HepG2 (cell line): Measurements from ENCODE around the gene IL11RA. TPM values are rescaled to one million over a fixed set of nuclear protein-coding genes. Genes with fewer than 3 reads are reported as not detected.

ENCODE experiments used
- AGO1 ChIP-seq: fragments of 200-400 bp; formaldehyde crosslinking; IDR thresholded peaks from 2 replicates; pipeline ENCODE4 v1.6.1; 2017; ENCODE audit warnings: mild to moderate bottlenecking, low read depth, low read length, moderate library complexity; ENCODE audit not compliant: poor library complexity, severe bottlenecking
- DMAP1 ChIP-seq: IDR thresholded peaks from 2 replicates; pipeline ENCODE4 v1.6.1; 2016
- GATA4 ChIP-seq: sonication (generic); IDR thresholded peaks from 2 replicates; pipeline ENCODE4 v1.6.1; 2016; ENCODE audit warnings: antibody characterized with exemption, low read depth, borderline replicate concordance
- HNRNPLL ChIP-seq: fragments of 200-400 bp; formaldehyde crosslinking; IDR thresholded peaks from 2 replicates; pipeline ENCODE4 v1.6.1; 2017; ENCODE audit warnings: mild to moderate bottlenecking, low read depth, low read length; ENCODE audit not compliant: poor library complexity, severe bottlenecking
- MED13 ChIP-seq: sonication (generic); formaldehyde crosslinking; IDR thresholded peaks from 2 replicates; pipeline ENCODE4 v1.5.0; 2020; ENCODE audit warnings: missing genetic modification reagents
- MZF1 ChIP-seq: sonication (generic); formaldehyde crosslinking; IDR thresholded peaks from 2 replicates; pipeline ENCODE4 v1.8.1; 2023; ENCODE audit warnings: mild to moderate bottlenecking, missing genetic modification reagents, borderline replicate concordance
- NFATC3 ChIP-seq: sonication (generic); formaldehyde crosslinking; IDR thresholded peaks from 2 replicates; pipeline ENCODE4 v1.5.1; 2020; ENCODE audit warnings: mild to moderate bottlenecking, missing genetic modification reagents
- RCOR2 ChIP-seq: IDR thresholded peaks from 2 replicates; pipeline ENCODE4 v1.6.1; 2016; ENCODE audit warnings: missing biosample characterization, missing genetic modification reagents
- SIX4 ChIP-seq: sonication (generic); formaldehyde crosslinking; IDR thresholded peaks from 2 replicates; pipeline ENCODE4 v1.4.0; 2020; ENCODE audit warnings: missing genetic modification reagents
- ZNF501 ChIP-seq: sonication (generic); formaldehyde crosslinking; IDR thresholded peaks from 2 replicates; pipeline ENCODE4 v1.5.1; 2020; ENCODE audit warnings: mild to moderate bottlenecking, moderate library complexity, missing genetic modification reagents
- ZNF562 ChIP-seq: sonication (generic); formaldehyde crosslinking; IDR thresholded peaks from 2 replicates; pipeline ENCODE4 v1.8.0; 2022; ENCODE audit warnings: missing genetic modification reagents, borderline replicate concordance
- polyA plus RNA-seq, 8 experiments: library from polyadenylated mRNA; depleted of rRNA in 3 of 8; stranded (reverse) in 7 of 8; unstranded in 1 of 8; fragments of >200 nt; fragmentation: Illumina TruSeq in 4 of 8; extraction: Trizol in 4 of 8; gene quantifications; 2 replicates each; pipeline versions ENCODE4 v1.2.1 to v1.2.3, GENCODE V29; 2011 to 2016; ENCODE audit warnings: low read depth in 4 of 8, missing spikeins in 1 of 8, mixed read lengths in 1 of 8; ENCODE audit not compliant: insufficient read depth in 1 of 8
- total RNA-seq, 5 experiments: library from RNA; depleted of rRNA; stranded (reverse); fragments of >200 nt; fragmentation: Illumina TruSeq; extraction: Trizol; gene quantifications; 2 replicates each; pipeline ENCODE4 v1.2.3, GENCODE V29; 2016; ENCODE audit warnings: low read depth in 1 of 5
- TF ChIP-seq, protein P1 (sequence below): sonication (generic); formaldehyde crosslinking; IDR thresholded peaks from 2 replicates; pipeline ENCODE4 v1.8.1; 2023; ENCODE audit warnings: mild to moderate bottlenecking, moderate library complexity, missing genetic modification reagents
- TF ChIP-seq, protein P2 (sequence below): sonication (generic); formaldehyde crosslinking; IDR thresholded peaks from 2 replicates; pipeline ENCODE4 v1.4.0; 2020; ENCODE audit warnings: mild to moderate bottlenecking, missing genetic modification reagents
- TF ChIP-seq, protein P3 (sequence below): sonication (generic); formaldehyde crosslinking; IDR thresholded peaks from 2 replicates; pipeline ENCODE4 v1.5.0; 2020; ENCODE audit warnings: missing genetic modification reagents
- TF ChIP-seq, protein P4 (sequence below): sonication (generic); formaldehyde crosslinking; IDR thresholded peaks from 2 replicates; pipeline ENCODE4 v1.4.0; 2020; ENCODE audit warnings: missing genetic modification reagents, mild to moderate bottlenecking, borderline replicate concordance
- TF ChIP-seq, protein P5 (sequence below): sonication (generic); formaldehyde crosslinking; IDR thresholded peaks from 2 replicates; pipeline ENCODE4 v1.4.0; 2020; ENCODE audit warnings: mild to moderate bottlenecking, missing genetic modification reagents

IL11RA gene
- total and polyA plus RNA-seq, 2 of the 13 experiments (the other 11 are each of a cell fraction or from before 2014, with no cell fraction given): 2.0 to 4.2 TPM

DNA sequence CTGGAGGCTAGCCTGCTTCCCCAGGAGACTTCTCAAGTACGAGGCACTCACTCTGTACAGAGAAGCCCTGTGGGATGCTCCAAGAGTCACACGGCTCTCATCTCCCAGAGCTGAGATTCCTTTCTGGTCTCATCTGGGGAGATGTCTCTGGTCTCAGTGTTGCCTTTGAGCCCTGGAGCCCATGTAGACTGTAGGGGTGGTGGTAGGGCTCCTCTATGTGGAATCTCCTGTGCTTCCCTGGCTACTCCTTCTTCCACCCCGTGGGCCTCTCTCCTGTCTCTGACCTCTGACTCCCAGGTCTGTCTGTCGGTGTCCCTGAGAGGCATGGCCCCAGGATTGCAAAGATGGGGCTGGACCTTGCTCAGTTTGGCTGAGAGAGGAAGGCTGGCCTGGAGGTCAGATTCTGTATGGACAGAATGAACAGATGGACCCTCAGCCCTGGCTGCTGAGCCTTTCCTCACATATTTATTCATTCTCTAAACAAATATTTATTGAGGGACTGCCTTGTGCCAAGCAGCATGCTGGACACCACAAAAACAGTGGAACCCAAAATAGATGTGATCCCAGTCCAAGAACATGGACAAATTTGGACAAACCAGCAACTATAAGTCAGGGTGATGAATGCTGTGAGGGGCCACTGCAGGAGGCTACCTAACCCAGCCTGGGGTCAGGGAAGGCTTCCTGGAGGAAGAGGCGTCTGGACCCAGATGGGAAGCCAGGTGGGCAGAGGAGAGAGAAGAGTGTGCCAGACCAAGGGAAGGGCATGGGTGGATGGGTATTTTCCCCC, 36.5 kb downstream of the IL11RA start (continued):
- TF ChIP-seq NFATC3 (CRISPR knock-in tag) (no peak), GATA4 (no peak), DMAP1 (CRISPR knock-in tag) (no peak), ZNF562 (CRISPR knock-in tag) (no peak), ZNF501 (no peak), HNRNPLL (no peak), MED13 (CRISPR knock-in tag) (no peak), SIX4 (no peak), MZF1 (CRISPR knock-in tag) (no peak), RCOR2 (CRISPR knock-in tag) (no peak), AGO1 (no peak)
- TF ChIP-seq, protein P1, sequence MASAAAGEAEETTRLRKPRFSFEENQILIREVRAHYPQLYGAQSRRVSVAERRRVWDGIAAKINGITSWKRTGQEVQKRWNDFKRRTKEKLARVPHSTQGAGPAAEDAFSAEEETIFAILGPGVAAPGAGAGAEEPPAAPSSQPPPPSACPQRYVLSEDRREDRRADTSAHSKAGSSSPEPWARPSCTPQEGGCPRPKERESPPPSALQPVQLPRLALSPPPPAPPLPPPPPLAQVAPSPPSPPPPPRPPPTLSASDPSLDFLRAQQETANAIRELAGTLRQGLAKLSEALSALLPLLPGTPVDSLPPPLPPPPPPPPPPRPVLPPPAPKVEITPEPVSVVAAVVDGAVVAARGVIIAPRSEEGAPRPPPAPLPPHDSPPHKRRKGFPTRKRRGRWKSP: no peak
- TF ChIP-seq, protein P2, sequence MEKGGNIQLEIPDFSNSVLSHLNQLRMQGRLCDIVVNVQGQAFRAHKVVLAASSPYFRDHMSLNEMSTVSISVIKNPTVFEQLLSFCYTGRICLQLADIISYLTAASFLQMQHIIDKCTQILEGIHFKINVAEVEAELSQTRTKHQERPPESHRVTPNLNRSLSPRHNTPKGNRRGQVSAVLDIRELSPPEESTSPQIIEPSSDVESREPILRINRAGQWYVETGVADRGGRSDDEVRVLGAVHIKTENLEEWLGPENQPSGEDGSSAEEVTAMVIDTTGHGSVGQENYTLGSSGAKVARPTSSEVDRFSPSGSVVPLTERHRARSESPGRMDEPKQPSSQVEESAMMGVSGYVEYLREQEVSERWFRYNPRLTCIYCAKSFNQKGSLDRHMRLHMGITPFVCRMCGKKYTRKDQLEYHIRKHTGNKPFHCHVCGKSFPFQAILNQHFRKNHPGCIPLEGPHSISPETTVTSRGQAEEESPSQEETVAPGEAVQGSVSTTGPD (CRISPR knock-in tag): no peak
- TF ChIP-seq, protein P3, sequence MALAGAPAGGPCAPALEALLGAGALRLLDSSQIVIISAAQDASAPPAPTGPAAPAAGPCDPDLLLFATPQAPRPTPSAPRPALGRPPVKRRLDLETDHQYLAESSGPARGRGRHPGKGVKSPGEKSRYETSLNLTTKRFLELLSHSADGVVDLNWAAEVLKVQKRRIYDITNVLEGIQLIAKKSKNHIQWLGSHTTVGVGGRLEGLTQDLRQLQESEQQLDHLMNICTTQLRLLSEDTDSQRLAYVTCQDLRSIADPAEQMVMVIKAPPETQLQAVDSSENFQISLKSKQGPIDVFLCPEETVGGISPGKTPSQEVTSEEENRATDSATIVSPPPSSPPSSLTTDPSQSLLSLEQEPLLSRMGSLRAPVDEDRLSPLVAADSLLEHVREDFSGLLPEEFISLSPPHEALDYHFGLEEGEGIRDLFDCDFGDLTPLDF (CRISPR knock-in tag): no peak
- TF ChIP-seq, protein P4, sequence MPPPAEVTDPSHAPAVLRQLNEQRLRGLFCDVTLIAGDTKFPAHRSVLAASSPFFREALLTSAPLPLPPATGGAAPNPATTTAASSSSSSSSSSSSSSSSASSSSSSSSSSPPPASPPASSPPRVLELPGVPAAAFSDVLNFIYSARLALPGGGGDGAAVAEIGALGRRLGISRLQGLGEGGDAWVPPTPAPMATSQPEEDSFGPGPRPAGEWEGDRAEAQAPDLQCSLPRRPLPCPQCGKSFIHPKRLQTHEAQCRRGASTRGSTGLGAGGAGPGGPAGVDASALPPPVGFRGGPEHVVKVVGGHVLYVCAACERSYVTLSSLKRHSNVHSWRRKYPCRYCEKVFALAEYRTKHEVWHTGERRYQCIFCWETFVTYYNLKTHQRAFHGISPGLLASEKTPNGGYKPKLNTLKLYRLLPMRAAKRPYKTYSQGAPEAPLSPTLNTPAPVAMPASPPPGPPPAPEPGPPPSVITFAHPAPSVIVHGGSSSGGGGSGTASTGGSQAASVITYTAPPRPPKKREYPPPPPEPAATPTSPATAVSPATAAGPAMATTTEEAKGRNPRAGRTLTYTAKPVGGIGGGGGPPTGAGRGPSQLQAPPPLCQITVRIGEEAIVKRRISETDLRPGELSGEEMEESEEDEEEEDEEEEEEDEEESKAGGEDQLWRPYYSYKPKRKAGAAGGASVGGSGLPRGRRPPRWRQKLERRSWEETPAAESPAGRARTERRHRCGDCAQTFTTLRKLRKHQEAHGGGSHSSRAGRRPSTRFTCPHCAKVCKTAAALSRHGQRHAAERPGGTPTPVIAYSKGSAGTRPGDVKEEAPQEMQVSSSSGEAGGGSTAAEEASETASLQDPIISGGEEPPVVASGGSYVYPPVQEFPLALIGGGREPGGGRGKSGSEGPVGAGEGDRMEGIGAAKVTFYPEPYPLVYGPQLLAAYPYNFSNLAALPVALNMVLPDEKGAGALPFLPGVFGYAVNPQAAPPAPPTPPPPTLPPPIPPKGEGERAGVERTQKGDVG: no peak
- TF ChIP-seq, protein P5, sequence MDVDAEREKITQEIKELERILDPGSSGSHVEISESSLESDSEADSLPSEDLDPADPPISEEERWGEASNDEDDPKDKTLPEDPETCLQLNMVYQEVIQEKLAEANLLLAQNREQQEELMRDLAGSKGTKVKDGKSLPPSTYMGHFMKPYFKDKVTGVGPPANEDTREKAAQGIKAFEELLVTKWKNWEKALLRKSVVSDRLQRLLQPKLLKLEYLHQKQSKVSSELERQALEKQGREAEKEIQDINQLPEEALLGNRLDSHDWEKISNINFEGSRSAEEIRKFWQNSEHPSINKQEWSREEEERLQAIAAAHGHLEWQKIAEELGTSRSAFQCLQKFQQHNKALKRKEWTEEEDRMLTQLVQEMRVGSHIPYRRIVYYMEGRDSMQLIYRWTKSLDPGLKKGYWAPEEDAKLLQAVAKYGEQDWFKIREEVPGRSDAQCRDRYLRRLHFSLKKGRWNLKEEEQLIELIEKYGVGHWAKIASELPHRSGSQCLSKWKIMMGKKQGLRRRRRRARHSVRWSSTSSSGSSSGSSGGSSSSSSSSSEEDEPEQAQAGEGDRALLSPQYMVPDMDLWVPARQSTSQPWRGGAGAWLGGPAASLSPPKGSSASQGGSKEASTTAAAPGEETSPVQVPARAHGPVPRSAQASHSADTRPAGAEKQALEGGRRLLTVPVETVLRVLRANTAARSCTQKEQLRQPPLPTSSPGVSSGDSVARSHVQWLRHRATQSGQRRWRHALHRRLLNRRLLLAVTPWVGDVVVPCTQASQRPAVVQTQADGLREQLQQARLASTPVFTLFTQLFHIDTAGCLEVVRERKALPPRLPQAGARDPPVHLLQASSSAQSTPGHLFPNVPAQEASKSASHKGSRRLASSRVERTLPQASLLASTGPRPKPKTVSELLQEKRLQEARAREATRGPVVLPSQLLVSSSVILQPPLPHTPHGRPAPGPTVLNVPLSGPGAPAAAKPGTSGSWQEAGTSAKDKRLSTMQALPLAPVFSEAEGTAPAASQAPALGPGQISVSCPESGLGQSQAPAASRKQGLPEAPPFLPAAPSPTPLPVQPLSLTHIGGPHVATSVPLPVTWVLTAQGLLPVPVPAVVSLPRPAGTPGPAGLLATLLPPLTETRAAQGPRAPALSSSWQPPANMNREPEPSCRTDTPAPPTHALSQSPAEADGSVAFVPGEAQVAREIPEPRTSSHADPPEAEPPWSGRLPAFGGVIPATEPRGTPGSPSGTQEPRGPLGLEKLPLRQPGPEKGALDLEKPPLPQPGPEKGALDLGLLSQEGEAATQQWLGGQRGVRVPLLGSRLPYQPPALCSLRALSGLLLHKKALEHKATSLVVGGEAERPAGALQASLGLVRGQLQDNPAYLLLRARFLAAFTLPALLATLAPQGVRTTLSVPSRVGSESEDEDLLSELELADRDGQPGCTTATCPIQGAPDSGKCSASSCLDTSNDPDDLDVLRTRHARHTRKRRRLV (CRISPR knock-in tag): no peak
